ENCODE results near the gene PDHA1. TPM values are rescaled to one million over a fixed set of nuclear protein-coding genes. Genes with fewer than 3 reads are reported as not detected.

PDHA1 gene
- total and polyA plus RNA-seq, 2 donors (not counting 1 experiment from before 2014, with no cell fraction given): 73.2 to 161 TPM

- no peak overlapping the region for H3K4me3 ChIP-seq (replicated peaks in 1 of 4; ENCODE audit: control extremely low read depth in 1 of 4, insufficient read depth in 1 of 4, low read depth in 3 of 4, low read length in 4 of 4)
- no peaks in the 10 kb centered on the region for H4K20me1 ChIP-seq (ENCODE audit: control insufficient read depth, extremely low read depth, insufficient read depth, low read length)
- H3K27ac ChIP-seq (ENCODE audit: insufficient read depth, low read length): no peak overlapping the region
- no peak overlapping the region for H3K4me2 ChIP-seq (ENCODE audit: extremely low read depth, insufficient read depth, low read length)
- H3K9ac ChIP-seq (ENCODE audit: insufficient read depth, low read length): no peak overlapping the region
- TF ChIP-seq CTCF (conservative IDR thresholded peaks at IDR 0.05 in 1 of 2, IDR thresholded peaks at IDR 0.05 in 1 of 2; ENCODE audit: low read depth in 1 of 2, low read length in 2 of 2): peak; percentile 49 to 70
- TF ChIP-seq EZH2 (IDR thresholded peaks at IDR 0.05; ENCODE audit: low read length, missing control alignments): no peak
- no peaks in the 10 kb centered on the region for H3K27me3 ChIP-seq (ENCODE audit: control insufficient read depth, insufficient read depth, low read length)
- DNase-seq (ENCODE audit: low read depth in 2 of 2): peak; percentile 8 to 37
- H3K36me3 ChIP-seq (ENCODE audit: control insufficient read depth, insufficient read depth, low read length): no peaks in the 10 kb centered on the region
- no peaks in the 10 kb centered on the region for H3K79me2 ChIP-seq (ENCODE audit: control insufficient read depth, insufficient read depth, low read length)
- no peaks in the 10 kb centered on the region for H3K4me1 ChIP-seq (ENCODE audit: control insufficient read depth, extremely low read depth, insufficient read depth, low read length)
- H2AFZ ChIP-seq (ENCODE audit: low read length): no peak overlapping the region
- no peaks in the 10 kb centered on the region for H3K9me3 ChIP-seq (ENCODE audit: control insufficient read depth, insufficient read depth, low read depth, low read length)
These were observed 38.9 kb downstream of the PDHA1 start for GRCh38 chrX:19382555-19383145.

- no peak for DNase-seq (ENCODE audit: low read depth in 2 of 2)
- Histone ChIP-seq H3K9me3 (ENCODE audit: control insufficient read depth, insufficient read depth, low read depth, low read length) (no peaks in the 10 kb centered on the region), H3K27me3 (ENCODE audit: control insufficient read depth, insufficient read depth, low read length) (no peaks in the 10 kb centered on the region), H3K4me2 (ENCODE audit: extremely low read depth, insufficient read depth, low read length) (no peak overlapping the region), H3K36me3 (ENCODE audit: control insufficient read depth, insufficient read depth, low read length) (no peaks in the 10 kb centered on the region), H3K4me3 (replicated peaks in 1 of 4; ENCODE audit: control extremely low read depth in 1 of 4, insufficient read depth in 1 of 4, low read depth in 3 of 4, low read length in 4 of 4) (no peak overlapping the region), H4K20me1 (ENCODE audit: control insufficient read depth, extremely low read depth, insufficient read depth, low read length) (no peaks in the 10 kb centered on the region), H3K4me1 (ENCODE audit: control insufficient read depth, extremely low read depth, insufficient read depth, low read length) (no peaks in the 10 kb centered on the region), H2AFZ (ENCODE audit: low read length) (no peak overlapping the region), H3K9ac (ENCODE audit: insufficient read depth, low read length) (no peak overlapping the region), H3K27ac (ENCODE audit: insufficient read depth, low read length) (no peak overlapping the region), H3K79me2 (ENCODE audit: control insufficient read depth, insufficient read depth, low read length) (no peaks in the 10 kb centered on the region)
- TF ChIP-seq CTCF (conservative IDR thresholded peaks at IDR 0.05 in 1 of 2, IDR thresholded peaks at IDR 0.05 in 1 of 2; ENCODE audit: low read depth in 1 of 2, low read length in 2 of 2) (no peak), EZH2 (IDR thresholded peaks at IDR 0.05; ENCODE audit: low read length, missing control alignments) (no peak)
These were observed 43.0 kb downstream of the PDHA1 start for GRCh38 chrX:19386679-19387078.

GRCh38 chrX:19388064-19388679, 44.4 kb downstream of the PDHA1 start:
- Histone ChIP-seq H3K79me2 (ENCODE audit: control insufficient read depth, insufficient read depth, low read length) (no peaks in the 10 kb centered on the region), H3K4me3 (replicated peaks in 1 of 4; ENCODE audit: control extremely low read depth in 1 of 4, insufficient read depth in 1 of 4, low read depth in 3 of 4, low read length in 4 of 4) (no peak overlapping the region), H3K36me3 (ENCODE audit: control insufficient read depth, insufficient read depth, low read length) (no peaks in the 10 kb centered on the region), H3K4me2 (ENCODE audit: extremely low read depth, insufficient read depth, low read length) (no peak overlapping the region), H3K27ac (ENCODE audit: insufficient read depth, low read length) (no peak overlapping the region), H4K20me1 (ENCODE audit: control insufficient read depth, extremely low read depth, insufficient read depth, low read length) (no peaks in the 10 kb centered on the region), H3K9me3 (ENCODE audit: control insufficient read depth, insufficient read depth, low read depth, low read length) (no peaks in the 10 kb centered on the region), H3K27me3 (ENCODE audit: control insufficient read depth, insufficient read depth, low read length) (no peaks in the 10 kb centered on the region), H2AFZ (ENCODE audit: low read length) (no peak overlapping the region), H3K4me1 (ENCODE audit: control insufficient read depth, extremely low read depth, insufficient read depth, low read length) (no peaks in the 10 kb centered on the region), H3K9ac (ENCODE audit: insufficient read depth, low read length) (no peak overlapping the region)
- DNase-seq (ENCODE audit: low read depth in 2 of 2): no peak
- TF ChIP-seq CTCF (conservative IDR thresholded peaks at IDR 0.05 in 1 of 2, IDR thresholded peaks at IDR 0.05 in 1 of 2; ENCODE audit: low read depth in 1 of 2, low read length in 2 of 2): no peak

All from fibroblast of lung (primary cell).